Umbilical cord (tissue), 2 donors: ENCODE data around the gene PTPRT. TPM values are rescaled to one million over a fixed set of nuclear protein-coding genes. Genes with fewer than 3 reads are reported as not detected.

Experiments used
- DNase-seq: peaks from one replicate; pipeline ENCODE4 v3.0.0-alpha.2; 2015; ENCODE audit warnings: low spot score
- total RNA-seq: library from RNA; depleted of rRNA; stranded (reverse); fragments of >200 nt; gene quantifications from one replicate; pipeline ENCODE4 v1.2.3, GENCODE V29; 2014; ENCODE audit warnings: low replicate concordance; ENCODE audit not compliant: insufficient read depth

The PTPRT gene
- total RNA-seq, 1 donor from 2014 or later, result 17.8 TPM

DNA sequence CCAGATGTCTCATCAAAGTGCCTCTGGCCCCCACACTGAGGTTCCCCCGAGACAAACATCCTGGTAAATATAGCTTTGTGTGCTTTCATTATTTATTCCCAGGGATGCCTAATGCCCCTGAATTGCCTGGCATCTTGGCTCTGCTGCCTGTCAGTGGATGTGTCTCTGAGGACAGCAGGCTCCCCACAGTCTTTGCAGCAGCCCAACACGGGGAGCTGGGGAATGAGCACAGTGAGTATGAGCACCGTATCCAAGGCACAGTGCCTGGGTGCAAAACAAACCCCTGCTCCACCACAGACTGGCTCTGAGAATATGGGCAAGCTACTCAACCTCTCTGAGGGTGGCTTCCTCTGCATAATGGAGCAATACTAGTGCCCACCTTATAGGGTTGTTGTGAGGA, 165.9 kb downstream of the PTPRT start:
- no peak for DNase-seq

DNA sequence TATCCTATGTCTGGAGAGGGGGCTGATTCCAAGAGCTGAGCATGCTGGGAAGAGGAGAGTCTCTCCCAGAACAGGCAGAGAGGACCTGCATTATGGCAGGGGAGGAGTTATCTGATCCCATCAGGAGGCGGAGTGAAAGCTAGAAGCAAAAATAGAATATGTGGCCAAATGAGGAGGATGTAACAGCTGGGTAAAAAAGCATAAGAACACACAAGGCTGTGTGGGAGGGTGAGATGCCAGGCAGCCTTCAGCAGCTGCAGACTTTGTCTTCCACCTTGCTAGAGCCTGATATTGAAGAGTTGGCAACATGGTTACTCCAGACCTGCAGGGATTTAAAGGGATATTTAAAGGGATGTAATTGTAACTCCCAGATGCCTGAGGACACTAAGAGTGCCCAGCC, 167.1 kb downstream of the PTPRT start:
- no peak for DNase-seq

DNA sequence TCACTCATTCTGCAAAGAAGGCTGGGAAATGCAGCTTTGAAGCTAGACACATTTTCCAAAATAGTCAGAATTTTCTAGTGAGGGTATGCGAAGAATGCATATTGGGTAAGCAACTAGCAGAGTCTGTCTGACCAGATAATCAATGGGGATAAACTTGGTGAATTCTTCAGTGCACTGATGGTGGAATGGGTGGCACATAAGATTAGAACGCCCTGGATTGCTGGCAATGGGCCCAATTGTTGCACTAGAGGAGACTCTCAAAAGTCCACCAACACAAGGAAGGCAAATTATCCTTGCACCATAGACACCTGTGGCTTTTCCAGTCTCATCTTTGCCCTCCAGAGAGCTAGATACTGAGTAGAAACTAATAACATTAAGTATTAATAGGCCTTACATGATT, 167.6 kb downstream of the PTPRT start:
- DNase-seq, result peak; percentile 15

DNA sequence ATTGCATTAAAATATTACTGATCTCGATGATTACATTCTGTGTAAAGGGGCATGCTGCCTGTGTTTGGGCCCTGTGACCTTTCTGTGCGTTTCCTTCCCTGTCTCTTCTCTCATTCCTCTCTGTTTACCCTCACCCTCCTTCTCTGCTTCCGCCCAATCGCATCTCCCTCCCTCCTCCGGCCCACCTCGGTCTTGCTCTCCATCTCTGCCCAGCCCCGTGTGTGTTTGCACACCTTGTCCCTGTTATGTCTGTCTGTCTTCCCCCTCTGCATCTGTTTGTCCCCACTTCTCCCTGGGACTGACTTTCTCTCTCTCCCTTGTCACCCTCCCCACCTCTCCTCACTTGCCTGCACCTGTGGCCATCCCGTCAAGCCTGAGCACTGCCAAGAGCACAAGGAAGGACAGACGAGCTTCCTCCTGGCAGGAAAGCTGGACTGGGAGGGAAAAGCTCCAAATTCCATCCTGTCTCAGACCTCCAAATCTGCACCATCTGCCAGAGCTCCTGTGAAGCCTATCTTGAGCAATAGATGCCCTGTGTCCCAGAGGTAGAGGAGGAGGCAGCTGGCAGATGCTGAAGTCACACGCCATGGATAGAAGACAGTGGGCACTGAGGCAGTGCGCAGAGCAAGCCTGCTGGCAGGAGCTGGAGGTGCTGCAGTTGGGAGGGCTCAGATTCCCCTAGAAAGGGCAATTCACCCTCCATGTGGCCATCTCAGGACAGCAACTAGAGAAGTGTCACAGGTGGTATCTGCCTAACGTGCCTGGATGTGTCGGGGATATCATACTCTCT, 172.3 kb downstream of the PTPRT start:
- DNase-seq, result no peak

DNA sequence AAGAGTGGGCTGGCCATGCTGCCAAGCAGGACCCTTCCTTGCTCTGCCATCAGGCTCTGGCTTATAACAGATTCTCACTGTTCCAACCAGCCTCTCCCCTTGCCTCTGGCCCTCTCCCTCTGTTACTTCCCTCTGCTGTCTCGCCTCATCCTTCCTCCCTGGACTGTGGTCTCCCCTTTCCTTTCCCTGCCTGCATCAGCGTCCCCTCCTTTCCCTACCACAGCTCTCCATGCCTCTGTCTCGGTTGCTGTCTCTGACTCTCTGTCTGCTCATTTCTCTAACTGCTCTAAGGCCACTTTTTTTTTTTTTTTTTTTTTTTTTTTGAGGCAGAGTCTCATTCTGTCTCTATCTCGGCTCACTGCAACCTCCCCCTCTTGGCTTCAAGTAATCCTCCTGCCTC, 173.4 kb downstream of the PTPRT start:
- DNase-seq, result no peak

DNA sequence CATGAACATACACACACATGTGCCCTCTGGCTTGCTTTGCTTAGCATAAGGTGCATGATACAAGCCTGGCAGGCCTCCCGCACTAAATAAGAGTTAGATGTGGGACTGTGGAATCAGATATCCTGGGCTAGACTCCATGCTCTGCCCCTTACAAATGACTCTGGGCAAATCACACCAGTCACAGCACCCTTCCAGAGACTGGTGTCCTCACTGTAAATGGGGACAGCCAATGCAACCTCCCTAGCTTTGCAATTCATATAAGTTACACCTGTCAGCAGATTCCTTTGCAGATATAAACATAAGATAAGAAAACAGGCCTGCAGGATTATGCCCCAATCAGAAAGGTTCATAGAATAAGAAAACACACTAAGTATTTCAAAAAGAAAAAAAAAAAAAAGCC, 174.1 kb downstream of the PTPRT start:
- DNase-seq, result no peak

DNA sequence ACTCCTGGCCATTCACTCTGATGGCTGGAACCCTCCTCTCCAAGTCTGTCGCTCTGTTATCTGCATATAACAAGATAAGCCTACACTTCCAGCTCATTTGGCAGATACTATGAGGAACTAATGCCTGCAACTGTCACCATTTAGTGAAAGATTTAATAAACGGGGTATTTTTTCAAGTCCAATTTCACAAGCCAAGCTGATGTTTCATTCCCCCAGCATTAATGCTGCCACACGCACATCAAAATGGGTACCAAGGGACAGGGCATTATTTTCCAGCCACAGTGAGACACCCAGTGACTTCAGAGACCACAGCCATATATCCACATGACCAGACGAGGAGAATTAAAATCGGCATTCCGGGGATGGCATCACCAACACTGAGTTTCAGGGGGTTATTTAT, 175.5 kb downstream of the PTPRT start:
- no peak for DNase-seq

DNA sequence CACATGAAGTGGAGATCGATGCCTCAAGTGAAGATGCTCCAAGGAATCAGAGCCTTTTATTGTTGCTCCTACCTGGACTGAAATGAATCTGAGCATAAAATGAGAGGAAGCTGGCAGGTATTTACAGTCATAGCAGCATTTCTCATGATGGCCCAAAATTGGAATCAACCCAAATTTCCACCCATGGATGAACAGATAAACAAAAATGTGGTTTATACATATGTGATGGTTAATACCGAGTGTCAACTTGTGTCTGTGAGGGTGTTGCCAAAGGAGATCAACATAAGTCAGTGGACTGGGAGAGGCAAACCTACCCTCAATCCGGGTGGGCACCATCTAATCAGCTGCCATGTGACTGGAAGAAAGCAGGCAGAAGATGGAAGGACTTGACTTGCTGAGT, 178.2 kb downstream of the PTPRT start:
- no peak for DNase-seq

DNA sequence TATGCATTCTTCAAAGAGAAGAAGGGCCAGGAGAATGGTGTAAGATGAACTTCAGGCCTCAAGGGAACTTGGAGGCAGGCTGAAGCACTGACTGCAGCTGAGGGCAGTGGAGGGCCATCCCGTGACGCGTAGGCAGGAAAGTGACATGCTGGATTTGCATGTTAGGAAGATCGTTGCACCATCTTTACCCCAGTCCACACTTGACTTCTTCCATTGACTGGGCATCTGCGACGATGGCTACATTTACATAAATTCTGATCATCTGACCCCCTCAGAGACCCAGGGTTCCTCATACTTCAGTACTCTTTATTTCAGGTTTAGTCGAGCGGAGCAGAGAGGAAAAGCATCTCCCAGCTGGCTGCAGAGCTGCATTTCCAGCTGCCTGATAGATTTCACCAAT, 180.2 kb downstream of the PTPRT start:
- no peak for DNase-seq

DNA sequence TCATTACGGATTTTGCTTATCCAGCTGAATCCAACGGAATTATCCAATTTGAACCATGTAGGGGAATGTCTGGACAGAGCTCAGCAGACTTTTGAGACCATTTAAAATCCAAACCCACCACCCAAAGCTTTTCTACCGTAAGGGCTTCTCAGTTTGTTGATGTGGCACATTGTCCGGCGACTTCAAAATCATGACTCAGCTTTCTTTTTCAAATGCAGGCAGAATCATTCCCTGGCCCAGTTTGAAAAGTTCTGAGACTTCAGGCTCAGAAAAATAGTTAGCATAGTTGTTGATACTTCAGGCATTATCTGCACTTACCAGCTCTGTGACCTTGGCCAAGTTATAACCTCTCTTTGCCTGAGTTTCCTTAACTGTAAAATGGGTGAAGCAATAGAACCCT, 182.2 kb downstream of the PTPRT start:
- DNase-seq, result peak; percentile 10

DNA sequence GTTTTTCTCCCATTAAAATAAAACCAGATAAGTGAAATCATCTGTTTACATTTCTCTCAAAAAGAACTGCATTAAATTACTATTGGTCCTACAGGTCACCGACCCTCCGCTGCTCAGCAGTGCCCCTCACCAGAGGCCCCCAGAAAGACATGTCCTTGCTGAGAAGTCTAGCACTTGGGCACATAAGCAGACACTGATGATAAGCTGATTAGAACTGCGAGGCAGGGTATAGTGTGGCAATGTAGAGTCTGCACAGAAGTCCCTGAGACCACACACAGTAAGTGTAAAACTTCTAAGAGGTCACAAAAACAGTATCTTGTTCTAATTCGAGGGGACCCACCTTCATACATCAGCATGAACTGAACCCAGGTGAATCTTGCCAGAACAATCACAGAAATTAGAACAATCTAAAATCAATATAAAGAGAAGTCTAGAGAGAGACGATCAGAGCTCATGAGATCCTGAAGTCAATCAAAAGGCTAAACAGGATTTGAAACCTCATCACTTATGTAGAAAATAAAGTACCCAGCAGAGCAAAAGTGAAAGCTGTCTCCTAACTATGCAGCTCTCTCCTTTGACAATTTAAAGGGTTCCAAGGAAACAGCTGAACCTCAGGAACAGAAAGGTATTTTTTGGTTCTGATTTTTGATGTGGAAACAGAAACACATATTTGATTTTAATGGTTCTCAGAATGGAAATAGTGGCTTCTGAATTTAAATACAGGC, 182.9 kb downstream of the PTPRT start:
- DNase-seq, result no peak

DNA sequence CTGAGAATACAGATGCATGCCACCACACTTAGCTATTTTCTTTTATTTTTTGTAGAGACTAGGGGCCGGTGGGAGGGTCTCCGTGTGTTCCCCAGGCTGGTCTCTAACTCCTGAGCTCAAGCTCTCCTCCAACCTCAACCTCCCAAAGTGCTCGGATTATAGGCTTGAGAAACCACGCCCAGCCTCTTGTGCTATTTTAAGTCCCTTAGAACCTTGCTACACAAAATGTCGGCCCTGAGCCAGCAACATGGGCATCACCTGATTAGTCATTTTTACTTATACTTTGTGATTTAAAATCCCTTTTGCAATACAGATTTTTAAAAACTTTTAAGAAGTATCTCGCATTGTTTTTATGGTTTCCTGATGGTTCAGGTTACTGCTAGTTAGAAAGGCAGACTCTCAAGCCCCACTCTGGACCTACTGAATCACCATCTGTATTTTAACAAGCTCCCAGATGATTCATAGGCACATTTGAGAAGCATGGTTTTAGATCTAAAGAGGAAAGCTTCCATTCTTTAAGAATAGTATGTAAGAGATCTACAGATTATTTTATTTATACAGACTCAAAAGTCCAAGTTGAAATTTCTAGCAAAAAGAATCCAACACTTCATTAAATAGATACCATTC, 186.3 kb downstream of the PTPRT start:
- peak; percentile 72 for DNase-seq

DNA sequence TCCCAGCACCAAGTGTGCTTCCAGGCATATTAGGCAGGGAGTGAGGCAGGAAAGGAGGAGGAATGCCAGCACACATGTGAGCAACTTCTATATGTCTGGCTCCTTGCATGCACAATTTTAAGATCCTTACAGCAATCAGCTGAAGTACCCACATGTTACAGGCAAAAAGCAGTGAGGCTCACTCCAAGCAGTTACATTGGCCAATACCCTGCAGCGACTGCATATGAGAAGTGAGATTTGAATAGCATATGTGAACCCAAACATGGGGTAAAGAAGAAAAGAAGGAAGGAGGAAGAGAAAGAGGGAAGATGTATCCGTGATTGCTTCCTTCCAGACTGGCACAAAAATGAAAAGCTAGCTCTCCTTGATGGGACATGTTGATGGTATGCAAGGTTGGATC, 193.6 kb downstream of the PTPRT start:
- DNase-seq, result no peak

DNA sequence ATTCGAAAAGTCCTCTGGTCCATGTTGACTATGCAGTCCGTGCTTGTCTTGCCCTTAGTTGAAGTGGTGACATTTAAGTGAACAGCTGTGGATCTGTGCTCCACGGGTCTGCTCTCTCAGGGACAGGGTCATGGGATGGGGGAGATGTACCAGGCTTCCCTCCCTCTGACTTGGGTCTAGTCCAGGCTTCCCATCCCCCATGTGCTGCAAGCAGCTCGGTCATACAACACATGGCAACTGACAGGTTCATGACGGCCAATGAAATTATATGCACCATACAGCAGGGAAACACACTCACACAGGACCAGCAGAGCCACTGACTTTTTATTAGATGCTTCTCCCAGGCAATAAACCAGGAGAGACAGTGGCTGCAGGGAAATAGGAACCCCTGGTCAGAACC, 201.4 kb downstream of the PTPRT start:
- no peak for DNase-seq

DNA sequence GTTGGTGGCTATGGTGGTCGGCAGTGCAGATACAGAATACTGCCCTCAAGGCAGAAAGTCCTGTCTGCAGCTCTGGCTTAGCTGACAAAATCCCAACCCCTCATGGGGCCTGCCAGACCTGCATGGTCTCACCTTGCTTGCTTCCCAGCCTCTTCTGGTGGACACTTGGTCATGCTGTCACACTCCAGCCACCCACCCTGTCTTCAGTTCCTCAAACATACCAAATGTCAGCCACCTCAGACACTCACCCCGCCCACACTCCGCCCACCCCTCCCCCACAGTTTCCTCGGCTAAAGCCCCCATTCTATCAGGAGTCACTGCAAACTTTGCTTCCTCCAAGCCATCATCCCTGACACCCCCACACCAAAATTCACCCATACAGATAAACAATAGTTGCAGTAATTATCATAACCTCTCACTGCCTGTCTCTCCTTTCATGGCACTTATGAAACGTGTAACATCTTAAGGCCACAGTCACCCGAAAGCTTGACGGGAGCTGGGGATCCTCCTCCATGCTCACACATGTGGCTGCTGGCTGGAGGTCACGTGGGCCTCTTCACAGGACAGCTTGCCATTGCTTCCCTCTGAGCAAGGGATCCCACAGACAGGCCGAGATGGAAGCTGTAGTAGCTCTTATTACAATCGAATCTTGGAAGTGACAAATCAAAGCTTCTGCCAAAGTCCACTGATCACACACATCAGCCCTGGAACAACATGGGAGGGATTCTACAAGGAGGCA, 202.2 kb downstream of the PTPRT start:
- DNase-seq, result no peak

DNA sequence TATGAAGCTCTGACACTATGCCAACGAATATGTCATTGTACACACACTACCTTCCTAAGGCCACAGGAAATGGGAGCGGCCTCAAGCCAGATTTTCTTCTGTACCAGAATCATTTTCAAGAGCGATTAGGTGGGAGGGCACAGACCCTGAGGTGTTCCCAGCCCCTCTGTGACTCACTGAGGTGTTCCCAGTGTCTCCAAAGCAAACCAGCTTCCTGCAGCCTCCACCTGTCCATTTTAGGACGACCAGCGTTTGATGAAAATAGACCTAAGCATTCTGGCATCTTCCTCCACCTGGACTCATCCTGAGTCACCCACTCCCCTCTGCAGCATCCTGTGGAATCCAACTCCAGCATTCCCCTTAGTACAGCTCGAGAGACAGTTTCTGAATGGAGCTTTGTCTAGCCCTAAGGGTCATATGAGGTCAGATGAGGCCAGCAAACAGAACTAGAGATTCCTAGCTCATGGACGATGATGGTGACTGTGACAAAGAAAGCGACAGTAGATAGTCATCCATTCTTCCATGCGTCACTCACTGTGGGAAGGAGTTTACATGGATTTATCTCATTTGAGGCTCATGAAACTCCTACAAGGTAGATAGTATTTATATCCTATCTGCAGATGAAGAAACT, 203.4 kb downstream of the PTPRT start:
- no peak for DNase-seq

DNA sequence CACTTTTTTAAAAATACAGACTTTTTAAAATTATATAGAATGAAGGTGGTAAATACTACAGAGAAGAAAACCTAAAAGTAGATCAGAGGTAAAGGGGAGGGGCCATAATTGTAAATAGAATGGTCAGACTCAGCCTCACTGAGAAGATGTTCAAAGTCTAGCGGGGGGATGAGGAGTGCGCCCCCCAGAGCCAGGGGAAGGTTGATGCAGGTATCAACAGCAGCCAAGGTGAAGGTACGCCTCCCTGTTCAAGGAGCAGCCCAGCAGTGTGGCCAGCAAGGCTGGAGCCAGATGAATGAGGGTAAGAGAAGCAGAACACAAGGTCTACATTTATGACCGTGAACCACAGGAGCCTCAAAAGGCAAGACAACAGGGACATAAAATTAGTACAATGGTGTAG, 204.1 kb downstream of the PTPRT start:
- no peak for DNase-seq

DNA sequence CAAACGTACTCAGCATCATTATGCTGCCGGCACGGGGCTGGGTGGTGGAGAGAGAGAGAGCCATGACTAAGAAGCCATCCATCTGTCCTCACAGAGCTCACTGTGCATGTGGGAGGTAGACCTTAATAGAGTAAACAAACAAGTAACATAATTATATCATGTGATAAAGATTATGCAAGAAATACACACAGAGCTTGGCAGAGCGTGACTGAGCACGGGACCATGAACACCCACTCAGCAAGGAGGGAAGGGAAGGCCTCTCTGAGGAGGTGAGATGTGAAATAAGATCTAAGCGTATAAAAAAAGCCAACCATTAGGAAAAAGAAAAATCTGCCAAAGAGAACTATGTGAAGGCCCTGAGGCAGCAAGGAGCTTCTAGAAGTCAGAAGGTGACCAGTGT, 207.5 kb downstream of the PTPRT start:
- DNase-seq, result no peak

DNA sequence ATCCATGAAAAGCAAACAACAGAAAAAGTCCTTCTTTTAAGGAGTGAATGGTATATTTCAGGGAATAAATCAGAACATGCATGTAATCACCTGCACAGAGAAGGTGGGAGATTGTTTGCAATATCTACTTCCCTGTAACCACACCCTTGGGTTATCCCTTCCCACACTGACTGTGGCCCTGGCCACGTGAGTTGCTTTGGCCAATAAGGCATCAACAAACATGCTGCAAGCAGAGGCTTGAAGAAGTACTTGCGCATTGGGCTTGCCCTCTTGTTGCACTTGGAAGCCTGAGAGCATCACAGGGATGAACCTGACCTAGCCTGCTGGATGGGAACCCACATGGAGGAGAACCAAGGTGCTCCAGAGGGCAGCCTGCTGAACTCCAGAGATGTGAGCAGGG, 208.5 kb downstream of the PTPRT start:
- DNase-seq, result no peak

DNA sequence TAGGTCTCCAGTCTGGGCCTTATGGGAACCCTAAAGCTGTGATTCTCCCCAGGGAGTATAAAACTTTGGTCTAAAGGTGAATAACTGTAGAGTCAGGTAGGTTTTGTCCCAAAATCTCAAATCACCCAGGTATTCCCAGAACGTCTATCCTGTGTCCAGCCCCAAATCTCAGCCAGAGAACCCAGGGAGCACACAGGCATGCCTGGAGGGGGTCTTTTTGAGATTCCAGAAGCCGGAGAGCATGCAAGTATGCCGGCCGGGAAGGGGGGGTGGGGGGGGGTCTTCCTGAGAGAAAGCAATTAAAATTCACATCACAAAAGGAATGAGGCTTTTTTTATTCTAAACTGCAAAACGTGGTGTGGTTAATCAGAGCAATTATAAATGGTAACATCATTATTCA, 210.0 kb downstream of the PTPRT start:
- DNase-seq, result no peak

DNA sequence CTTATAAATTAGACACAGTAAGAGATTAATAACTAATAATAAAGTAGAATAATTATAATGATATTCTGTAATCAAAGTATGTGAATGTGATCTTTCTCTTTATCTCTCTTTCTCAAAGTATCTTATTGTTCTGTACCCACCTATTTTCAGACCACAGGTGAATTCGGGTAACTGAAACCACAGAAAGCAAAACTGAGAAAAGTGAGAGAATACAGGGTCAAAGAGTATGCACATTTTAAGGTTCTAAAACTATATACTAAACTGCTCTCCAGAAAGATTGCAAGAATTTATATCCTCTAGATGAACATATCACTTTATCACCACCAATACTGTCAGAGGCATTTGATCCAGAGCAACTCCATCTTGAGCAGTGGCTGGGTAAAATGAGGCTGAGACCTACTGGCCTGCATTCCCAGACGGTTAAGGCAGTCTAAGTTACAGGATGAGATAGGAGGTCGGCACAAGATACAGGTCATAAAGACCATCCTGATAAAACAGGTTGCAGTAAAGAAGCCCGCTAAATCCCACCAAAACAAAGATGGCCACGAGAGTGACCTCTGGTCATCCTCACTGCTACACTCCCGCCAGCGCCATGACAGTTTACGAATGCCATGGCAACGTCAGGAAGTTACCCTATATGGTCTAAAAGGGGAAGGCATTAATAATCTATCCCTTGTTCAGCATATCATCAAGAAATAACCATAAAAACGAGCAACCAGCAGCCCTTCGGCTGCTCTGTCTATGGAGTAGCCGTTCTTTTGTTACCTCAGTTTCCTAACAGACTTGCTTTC, 211.3 kb downstream of the PTPRT start:
- DNase-seq, result no peak
